MM.1S (cell line): Measurements from ENCODE around the gene GAS2L2.

Source experiments
- CTCF ChIP-seq: fragments of 300-600 bp; sonication (generic); IDR thresholded peaks from 2 replicates; pipeline ENCODE4 v1.5.1; 2016; ENCODE audit warnings: antibody characterized with exemption, low read length, mixed read lengths
- EZH2 ChIP-seq: fragments of 300-600 bp; sonication (generic); optimal IDR thresholded peaks from 2 replicates; pipeline ENCODE3; 2017; ENCODE audit warnings: low read depth, mild to moderate bottlenecking, antibody characterized with exemption, low read length, mixed read lengths
- EZH2phosphoT487 ChIP-seq: fragments of 300-600 bp; sonication (generic); IDR thresholded peaks from 2 replicates; pipeline ENCODE4 v1.6.1; 2018; ENCODE audit warnings: antibody characterized with exemption, low read length

GRCh38 chr17:35713069-35713728 is 39.8 kb downstream of the GAS2L2 start:
- TF ChIP-seq CTCF (no peak), EZH2 (no peak), EZH2phosphoT487 (no peak)
